ENCODE data around the gene MFN2.

The MFN2 gene

GRCh38 chr1:11991969-11992676 is 11.9 kb downstream of the MFN2 start:
- no peak overlapping the region for H2BK120ac ChIP-seq (ENCODE audit: low read depth, low read length)

GRCh38 chr1:11997081-11997850 is 17.0 kb downstream of the MFN2 start:
- no peak overlapping the region for H3K4me2 ChIP-seq (ENCODE audit: low read length)
- H3K56ac ChIP-seq (ENCODE audit: low read length): no peak overlapping the region
- no peak overlapping the region for H2BK5ac ChIP-seq (ENCODE audit: low read length)
- H2BK120ac ChIP-seq (ENCODE audit: low read depth, low read length): no peak overlapping the region
- no peak overlapping the region for H3K9ac ChIP-seq (ENCODE audit: low read length)
- no peak overlapping the region for H3K4me3 ChIP-seq (ENCODE audit: low read length)
- no peaks in the 10 kb centered on the region for H3K79me1 ChIP-seq (ENCODE audit: low read length)
- no CpG with 5 or more reads among the region's 5 CpGs for WGBS (ENCODE audit: extremely low coverage, insufficient coverage, low lambda C conversion rate)
- peaks cover 16% of the 10 kb centered on the region for H3K36me3 ChIP-seq (ENCODE audit: control insufficient read depth, insufficient read depth, low read length)
- H3K4ac ChIP-seq (ENCODE audit: low read depth, low read length): no peak overlapping the region
- H3K18ac ChIP-seq (ENCODE audit: low read length): no peak overlapping the region
- no peaks in the 10 kb centered on the region for H3K27me3 ChIP-seq (ENCODE audit: insufficient read depth, low read length, poor library complexity)
- DNase-seq: no peak
- no peak overlapping the region for H2AK5ac ChIP-seq (ENCODE audit: low read length)
- no peak overlapping the region for H4K8ac ChIP-seq (ENCODE audit: low read depth, low read length)
- no peak overlapping the region for H3K23ac ChIP-seq (ENCODE audit: low read length)
- H3K4me1 ChIP-seq (ENCODE audit: control insufficient read depth, low read depth, low read length): no peaks in the 10 kb centered on the region
- no peaks in the 10 kb centered on the region for H3K79me2 ChIP-seq (ENCODE audit: control insufficient read depth, insufficient read depth, low read length)
- H4K5ac ChIP-seq (ENCODE audit: low read length): no peak overlapping the region
- H2BK15ac ChIP-seq (replicated peaks; ENCODE audit: low read depth): no peak overlapping the region
- H3K27ac ChIP-seq (ENCODE audit: low read depth, low read length): no peak overlapping the region

More at GRCh38 chr1:11991969-11992676, 11.9 kb downstream of the MFN2 start:
- no peak overlapping the region for H2BK5ac ChIP-seq (ENCODE audit: low read length)
- H3K4me3 ChIP-seq (ENCODE audit: low read length): no peak overlapping the region
- peaks cover 7% of the 10 kb centered on the region for H3K36me3 ChIP-seq (ENCODE audit: control insufficient read depth, insufficient read depth, low read length)
- H2BK15ac ChIP-seq (replicated peaks; ENCODE audit: low read depth): no peak overlapping the region
- H3K27ac ChIP-seq (ENCODE audit: low read depth, low read length): no peak overlapping the region
- H3K23ac ChIP-seq (ENCODE audit: low read length): no peak overlapping the region
- H2AK5ac ChIP-seq (ENCODE audit: low read length): no peak overlapping the region
- peaks cover 9% of the 10 kb centered on the region for H3K79me1 ChIP-seq (ENCODE audit: low read length)
- H3K79me2 ChIP-seq (ENCODE audit: control insufficient read depth, insufficient read depth, low read length): peaks cover 2% of the 10 kb centered on the region
- no peaks in the 10 kb centered on the region for H3K4me1 ChIP-seq (ENCODE audit: control insufficient read depth, low read depth, low read length)
- no CpG with 5 or more reads among the region's 16 CpGs for WGBS (ENCODE audit: extremely low coverage, insufficient coverage, low lambda C conversion rate)
- no peak overlapping the region for H4K5ac ChIP-seq (ENCODE audit: low read length)
- no peak overlapping the region for H3K18ac ChIP-seq (ENCODE audit: low read length)
- no peak for DNase-seq
- no peak overlapping the region for H3K4ac ChIP-seq (ENCODE audit: low read depth, low read length)
- H3K56ac ChIP-seq (ENCODE audit: low read length): no peak overlapping the region
- no peak overlapping the region for H3K4me2 ChIP-seq (ENCODE audit: low read length)
- H4K8ac ChIP-seq (ENCODE audit: low read depth, low read length): no peak overlapping the region
- no peak overlapping the region for H3K9ac ChIP-seq (ENCODE audit: low read length)
- no peaks in the 10 kb centered on the region for H3K27me3 ChIP-seq (ENCODE audit: insufficient read depth, low read length, poor library complexity)

DNA sequence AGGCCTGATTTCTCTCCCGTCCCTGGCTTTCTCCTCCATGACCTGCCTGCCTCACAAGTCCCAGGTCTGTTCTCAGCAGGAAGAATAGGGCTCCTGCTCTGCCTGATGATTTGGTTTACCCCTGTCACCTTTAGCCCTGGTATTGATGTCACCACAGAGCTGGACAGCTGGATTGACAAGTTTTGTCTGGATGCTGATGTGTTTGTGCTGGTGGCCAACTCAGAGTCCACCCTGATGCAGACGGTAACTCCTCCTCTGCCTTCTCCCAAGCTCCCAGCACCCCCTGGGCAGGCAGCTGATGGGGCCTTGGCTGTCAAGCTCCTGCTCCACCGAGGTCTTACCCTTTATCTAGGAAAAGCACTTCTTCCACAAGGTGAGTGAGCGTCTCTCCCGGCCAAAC is 18.4 kb downstream of the MFN2 start:
- Histone ChIP-seq H2AK5ac (ENCODE audit: low read length) (no peak overlapping the region), H3K27ac (ENCODE audit: low read depth, low read length) (no peak overlapping the region), H3K4me2 (ENCODE audit: low read length) (no peak overlapping the region), H3K23ac (ENCODE audit: low read length) (no peak overlapping the region), H3K4ac (ENCODE audit: low read depth, low read length) (no peak overlapping the region), H3K4me3 (ENCODE audit: low read length) (no peak overlapping the region), H3K4me1 (ENCODE audit: control insufficient read depth, low read depth, low read length) (no peaks in the 10 kb centered on the region), H3K36me3 (ENCODE audit: control insufficient read depth, insufficient read depth, low read length) (peaks cover 16% of the 10 kb centered on the region), H3K18ac (ENCODE audit: low read length) (no peak overlapping the region), H3K27me3 (ENCODE audit: insufficient read depth, low read length, poor library complexity) (no peaks in the 10 kb centered on the region), H2BK120ac (ENCODE audit: low read depth, low read length) (no peak overlapping the region), H2BK15ac (replicated peaks; ENCODE audit: low read depth) (no peak overlapping the region), H2BK5ac (ENCODE audit: low read length) (no peak overlapping the region), H3K56ac (ENCODE audit: low read length) (no peak overlapping the region), H3K79me2 (ENCODE audit: control insufficient read depth, insufficient read depth, low read length) (no peaks in the 10 kb centered on the region), H3K9ac (ENCODE audit: low read length) (no peak overlapping the region), H4K8ac (ENCODE audit: low read depth, low read length) (no peak overlapping the region), H4K5ac (ENCODE audit: low read length) (no peak overlapping the region), H3K79me1 (ENCODE audit: low read length) (no peaks in the 10 kb centered on the region)
- no peak for DNase-seq
- no CpG with 5 or more reads among the region's 5 CpGs for WGBS (ENCODE audit: extremely low coverage, insufficient coverage, low lambda C conversion rate)

GRCh38 chr1:11999236-11999635 is 19.0 kb downstream of the MFN2 start:
- DNase-seq: no peak
- H3K4me2 ChIP-seq (ENCODE audit: low read length): no peak overlapping the region
- no peak overlapping the region for H4K8ac ChIP-seq (ENCODE audit: low read depth, low read length)
- H3K56ac ChIP-seq (ENCODE audit: low read length): no peak overlapping the region
- no peak overlapping the region for H3K18ac ChIP-seq (ENCODE audit: low read length)
- no peaks in the 10 kb centered on the region for H3K79me1 ChIP-seq (ENCODE audit: low read length)
- H3K9ac ChIP-seq (ENCODE audit: low read length): no peak overlapping the region
- no peak overlapping the region for H2BK5ac ChIP-seq (ENCODE audit: low read length)
- no peak overlapping the region for H2AK5ac ChIP-seq (ENCODE audit: low read length)
- H3K23ac ChIP-seq (ENCODE audit: low read length): no peak overlapping the region
- H2BK120ac ChIP-seq (ENCODE audit: low read depth, low read length): no peak overlapping the region
- no peaks in the 10 kb centered on the region for H3K4me1 ChIP-seq (ENCODE audit: control insufficient read depth, low read depth, low read length)
- H3K27ac ChIP-seq (ENCODE audit: low read depth, low read length): no peak overlapping the region
- H3K4me3 ChIP-seq (ENCODE audit: low read length): no peak overlapping the region
- WGBS (ENCODE audit: extremely low coverage, insufficient coverage, low lambda C conversion rate): no CpG with 5 or more reads among the region's 3 CpGs
- H4K5ac ChIP-seq (ENCODE audit: low read length): no peak overlapping the region
- H3K4ac ChIP-seq (ENCODE audit: low read depth, low read length): no peak overlapping the region
- H2BK15ac ChIP-seq (replicated peaks; ENCODE audit: low read depth): no peak overlapping the region
- H3K27me3 ChIP-seq (ENCODE audit: insufficient read depth, low read length, poor library complexity): no peaks in the 10 kb centered on the region
- H3K36me3 ChIP-seq (ENCODE audit: control insufficient read depth, insufficient read depth, low read length): peaks cover 18% of the 10 kb centered on the region
- H3K79me2 ChIP-seq (ENCODE audit: control insufficient read depth, insufficient read depth, low read length): no peaks in the 10 kb centered on the region

DNA sequence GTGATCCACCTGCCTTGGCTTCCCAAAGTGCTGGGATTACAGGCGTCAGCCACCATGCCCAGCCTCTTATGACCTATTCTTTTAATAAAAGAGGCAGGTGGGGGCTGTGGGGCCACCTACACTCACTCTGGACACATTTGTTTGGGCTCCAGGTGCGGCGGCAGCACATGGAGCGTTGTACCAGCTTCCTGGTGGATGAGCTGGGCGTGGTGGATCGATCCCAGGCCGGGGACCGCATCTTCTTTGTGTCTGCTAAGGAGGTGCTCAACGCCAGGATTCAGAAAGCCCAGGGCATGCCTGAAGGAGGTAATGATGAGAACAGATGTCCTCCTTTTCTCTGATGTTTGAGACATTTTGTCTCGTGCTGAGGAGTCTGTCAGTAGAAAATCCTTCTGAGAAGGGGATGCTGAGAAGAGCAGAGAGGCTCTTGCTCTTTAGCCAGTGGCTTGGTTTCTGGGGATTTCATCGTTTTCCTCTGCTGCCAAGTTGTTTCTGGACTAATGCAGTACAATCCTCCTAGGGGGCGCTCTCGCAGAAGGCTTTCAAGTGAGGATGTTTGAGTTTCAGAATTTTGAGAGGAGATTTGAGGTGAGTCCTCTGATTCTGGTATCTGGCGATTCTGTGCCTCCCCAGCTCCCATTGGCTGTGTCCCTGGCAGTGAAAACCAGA is 21.1 kb downstream of the MFN2 start:
- Histone ChIP-seq H3K36me3 (ENCODE audit: control insufficient read depth, insufficient read depth, low read length) (peaks cover 27% of the 10 kb centered on the region), H3K4me2 (ENCODE audit: low read length) (no peak overlapping the region), H3K4me1 (ENCODE audit: control insufficient read depth, low read depth, low read length) (no peaks in the 10 kb centered on the region), H3K18ac (ENCODE audit: low read length) (no peak overlapping the region), H4K5ac (ENCODE audit: low read length) (no peak overlapping the region), H2AK5ac (ENCODE audit: low read length) (no peak overlapping the region), H3K4me3 (ENCODE audit: low read length) (no peak overlapping the region), H3K9ac (ENCODE audit: low read length) (no peak overlapping the region), H3K23ac (ENCODE audit: low read length) (no peak overlapping the region), H2BK120ac (ENCODE audit: low read depth, low read length) (no peak overlapping the region), H3K27me3 (ENCODE audit: insufficient read depth, low read length, poor library complexity) (no peaks in the 10 kb centered on the region), H3K4ac (ENCODE audit: low read depth, low read length) (no peak overlapping the region), H2BK15ac (replicated peaks; ENCODE audit: low read depth) (no peak overlapping the region), H2BK5ac (ENCODE audit: low read length) (no peak overlapping the region), H3K79me1 (ENCODE audit: low read length) (no peaks in the 10 kb centered on the region), H3K56ac (ENCODE audit: low read length) (no peak overlapping the region), H4K8ac (ENCODE audit: low read depth, low read length) (no peak overlapping the region), H3K27ac (ENCODE audit: low read depth, low read length) (no peak overlapping the region), H3K79me2 (ENCODE audit: control insufficient read depth, insufficient read depth, low read length) (no peaks in the 10 kb centered on the region)
- no CpG with 5 or more reads among the region's 14 CpGs for WGBS (ENCODE audit: extremely low coverage, insufficient coverage, low lambda C conversion rate)
- DNase-seq: peak; percentile 91
